ENCODE data around the gene NCAPG2.
"Not testable (repeated sequence)": the region's sequence is repeated elsewhere in the genome, so short reads cannot be mapped to it uniquely, and the experiment has no call there.

NCAPG2 gene

DNA sequence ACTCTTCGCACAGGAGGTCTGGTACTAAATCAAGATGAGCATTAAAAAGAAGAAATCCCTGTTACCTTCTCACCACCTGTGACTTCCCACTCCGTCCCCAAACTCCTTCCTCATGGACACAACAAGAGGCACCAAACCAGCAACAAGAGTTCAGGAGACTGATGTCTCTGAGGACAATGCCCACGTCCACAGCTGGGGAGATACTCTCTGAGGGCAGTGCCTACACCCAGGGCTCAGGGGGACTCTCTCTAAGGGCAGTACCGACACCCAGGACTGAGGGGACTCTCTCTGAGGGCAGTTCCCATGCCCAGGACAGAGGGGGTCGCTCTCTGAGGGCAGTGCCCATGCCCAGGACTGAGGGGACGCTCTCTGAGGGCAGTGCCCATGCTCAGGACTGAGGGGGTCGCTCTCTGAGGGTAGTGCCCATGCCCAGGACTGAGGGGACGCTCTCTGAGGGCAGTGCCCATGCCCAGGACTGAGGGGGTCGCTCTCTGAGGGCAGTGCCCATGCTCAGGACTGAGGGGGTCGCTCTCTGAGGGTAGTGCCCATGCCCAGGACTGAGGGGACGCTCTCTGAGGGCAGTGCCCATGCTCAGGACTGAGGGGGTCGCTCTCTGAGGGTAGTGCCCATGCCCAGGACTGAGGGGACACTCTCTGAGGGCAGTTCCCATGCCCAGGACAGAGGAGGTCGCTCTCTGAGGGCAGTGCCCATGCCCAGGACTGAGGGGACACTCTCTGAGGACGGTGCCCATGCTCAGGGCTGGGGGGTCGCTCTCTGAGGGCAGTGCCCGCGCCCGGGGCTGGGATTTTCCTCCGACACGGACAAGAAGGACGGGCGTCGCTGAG lies 703 bp downstream of the NCAPG2 start:
- DNase-seq: not testable (repeated sequence)

DNA sequence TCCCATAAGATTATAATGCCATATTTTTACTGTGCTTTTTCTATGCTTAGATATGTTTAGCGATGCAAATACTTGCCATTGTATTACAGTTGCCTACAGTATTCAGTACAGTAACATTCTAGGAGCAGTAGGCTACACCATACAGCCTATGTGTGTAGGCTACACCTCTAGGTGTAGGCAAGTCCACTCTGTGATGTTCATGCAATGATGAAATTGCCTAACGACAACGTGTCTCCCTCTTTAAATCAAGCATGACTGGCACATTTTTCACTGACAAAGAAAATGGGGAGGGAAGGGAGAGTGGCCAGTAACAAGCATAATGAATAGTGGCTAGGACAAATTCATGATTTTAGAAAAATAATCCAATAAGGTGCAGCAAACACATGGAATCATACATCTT lies 1.7 kb downstream of the NCAPG2 start:
- DNase-seq: no peak

DNA sequence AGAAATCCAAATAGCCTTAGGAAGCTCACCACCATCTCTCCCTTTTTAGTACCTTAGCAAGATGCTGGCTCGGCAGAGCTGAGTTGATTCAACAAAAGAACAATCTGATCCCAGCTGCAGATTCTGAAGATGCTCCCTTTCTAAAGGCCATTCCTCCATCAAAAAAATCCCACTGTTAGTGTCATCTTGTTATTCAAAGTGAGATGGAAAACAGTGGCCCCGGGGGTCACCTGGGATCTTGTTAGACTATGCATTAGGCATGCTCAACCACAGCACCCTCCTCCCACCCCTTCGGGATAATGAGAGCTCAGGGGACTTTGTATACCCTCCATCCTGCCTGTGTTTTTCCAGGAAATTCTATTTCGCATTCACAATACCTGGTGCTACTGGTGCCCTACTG lies 2.4 kb downstream of the NCAPG2 start:
- no peak for DNase-seq

DNA sequence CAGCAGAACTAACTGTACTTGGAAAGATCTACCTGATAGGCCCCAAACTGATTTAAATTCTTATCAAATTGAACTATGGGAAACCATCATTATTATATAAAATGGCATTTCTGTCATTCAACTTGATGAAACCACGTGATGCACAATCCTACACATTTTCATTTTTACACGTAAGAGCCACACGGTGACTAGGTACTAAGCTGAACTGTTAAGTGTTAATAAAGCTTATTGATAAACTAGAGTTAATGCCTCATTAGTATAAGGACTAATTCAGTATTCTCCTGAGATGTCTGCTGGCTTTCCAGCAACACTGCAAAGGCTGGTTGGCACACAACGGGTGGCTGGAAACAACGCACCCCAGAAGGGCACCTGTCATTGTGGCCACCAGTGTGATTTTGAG lies 4.6 kb downstream of the NCAPG2 start:
- DNase-seq: no peak

DNA sequence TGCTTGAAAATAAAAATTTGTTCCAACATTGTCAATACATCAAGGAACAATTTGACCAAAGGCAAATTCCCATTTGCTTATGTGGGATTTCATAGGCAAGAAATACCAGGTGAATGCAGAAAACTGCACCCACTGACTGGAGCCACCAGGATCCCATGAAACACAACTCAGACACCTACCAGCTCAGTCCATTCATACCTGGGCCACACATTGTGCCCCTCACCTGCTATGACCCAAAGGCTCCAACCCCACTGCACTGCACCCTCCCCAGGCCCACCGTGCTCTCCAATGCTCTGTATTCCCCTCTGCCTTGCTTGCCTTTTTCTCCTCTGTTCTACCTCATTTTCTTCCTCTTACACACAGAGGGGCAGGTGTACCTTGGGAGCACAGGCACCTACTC lies 5.3 kb downstream of the NCAPG2 start:
- no peak for DNase-seq

DNA sequence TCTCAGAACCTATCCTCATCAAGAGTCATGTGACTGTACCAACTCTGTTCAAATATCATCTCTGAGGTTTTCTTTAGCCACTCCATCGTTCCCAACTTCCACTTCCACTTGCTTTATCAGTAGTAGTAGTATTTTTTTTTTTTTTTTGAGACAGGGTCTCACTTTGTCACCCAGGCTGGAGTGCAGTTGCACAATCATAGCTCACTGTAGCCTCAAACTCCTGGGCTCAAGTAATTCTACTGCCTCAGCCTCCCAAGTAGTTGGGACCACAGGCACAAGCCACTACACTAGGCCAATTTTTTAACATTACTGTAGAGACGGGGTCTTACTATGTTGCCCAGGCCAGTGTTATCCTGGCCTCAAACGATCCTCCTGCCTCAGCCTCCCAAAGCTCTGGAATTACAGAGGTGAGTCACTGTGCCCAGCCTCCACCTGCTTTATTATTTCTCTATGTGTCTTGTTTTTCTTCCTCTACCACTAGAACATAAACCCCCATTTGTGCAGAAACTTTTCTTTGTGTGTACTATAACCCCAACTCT lies 5.9 kb downstream of the NCAPG2 start:
- no peak for DNase-seq

DNA sequence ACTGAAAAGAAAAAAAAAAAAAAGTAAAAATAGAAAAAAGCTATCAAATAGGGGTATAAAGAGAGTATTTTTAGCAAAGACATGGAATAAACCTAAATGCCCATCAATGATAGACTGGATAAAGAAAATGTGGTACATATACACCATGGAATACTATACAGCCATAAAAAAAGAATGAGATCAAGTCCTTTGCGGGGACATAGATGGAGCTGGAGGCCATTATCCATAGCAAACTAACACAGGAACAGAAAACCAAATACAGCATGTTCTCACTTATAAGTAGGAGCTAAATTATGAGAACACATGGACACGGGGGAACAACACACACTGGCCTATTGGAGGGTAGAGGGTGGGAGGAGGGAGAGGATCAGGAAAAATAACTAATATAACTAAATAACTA lies 7.0 kb downstream of the NCAPG2 start:
- not testable (repeated sequence) for DNase-seq

DNA sequence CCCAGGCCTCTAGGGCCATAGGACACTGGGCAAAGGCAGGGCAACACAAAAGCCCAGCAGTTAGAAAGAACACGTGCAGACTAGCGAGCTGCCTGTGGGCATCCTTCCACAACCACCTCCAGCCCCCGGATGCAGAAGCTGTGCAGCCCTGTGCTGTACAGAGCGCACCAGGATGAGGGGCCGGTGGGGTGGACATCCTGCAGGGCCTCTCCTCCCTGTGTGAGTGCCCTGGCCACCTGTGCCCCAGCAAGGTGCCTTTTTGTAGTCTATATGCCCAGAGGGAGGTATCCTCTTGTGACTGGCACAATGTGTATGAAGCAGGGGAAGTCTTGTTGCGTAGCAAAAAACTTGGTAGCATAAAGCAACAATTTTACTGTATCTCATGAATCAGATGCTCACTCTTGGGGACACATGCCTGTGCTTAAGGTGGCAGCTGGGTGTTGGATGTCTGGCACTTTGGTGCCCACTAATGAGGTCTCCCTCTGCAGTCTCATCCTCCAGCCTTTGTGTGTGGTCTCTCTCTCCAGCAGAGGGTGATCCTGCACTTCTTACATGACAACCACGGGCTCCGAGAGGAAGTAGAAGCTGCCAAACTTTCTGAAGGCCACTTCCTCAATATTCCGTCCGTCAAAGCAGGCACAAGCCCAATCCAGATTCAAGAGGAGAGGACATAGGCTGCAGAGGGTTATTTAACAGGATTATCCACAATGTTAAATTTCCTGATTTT lies 8.7 kb downstream of the NCAPG2 start:
- DNase-seq: peak; percentile 60

DNA sequence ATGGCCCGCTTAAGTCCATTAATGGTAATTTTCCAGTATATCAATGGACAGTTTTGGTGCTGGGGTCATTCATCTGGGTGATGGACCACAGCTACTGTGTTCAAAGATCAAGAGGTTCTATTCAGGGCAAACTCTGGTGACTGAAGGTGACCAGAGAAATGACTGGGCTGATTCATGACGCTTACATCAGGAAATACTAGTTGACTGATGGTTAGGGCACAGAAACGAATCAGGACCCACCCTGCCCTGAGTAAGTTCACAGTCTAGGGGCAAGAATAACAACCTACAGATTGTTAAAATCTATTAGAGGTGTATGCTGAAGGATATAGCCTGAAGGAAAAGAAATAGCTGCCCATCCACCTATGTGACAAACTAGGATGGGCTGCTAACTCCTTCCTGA lies 9.5 kb downstream of the NCAPG2 start:
- no peak for DNase-seq

DNA sequence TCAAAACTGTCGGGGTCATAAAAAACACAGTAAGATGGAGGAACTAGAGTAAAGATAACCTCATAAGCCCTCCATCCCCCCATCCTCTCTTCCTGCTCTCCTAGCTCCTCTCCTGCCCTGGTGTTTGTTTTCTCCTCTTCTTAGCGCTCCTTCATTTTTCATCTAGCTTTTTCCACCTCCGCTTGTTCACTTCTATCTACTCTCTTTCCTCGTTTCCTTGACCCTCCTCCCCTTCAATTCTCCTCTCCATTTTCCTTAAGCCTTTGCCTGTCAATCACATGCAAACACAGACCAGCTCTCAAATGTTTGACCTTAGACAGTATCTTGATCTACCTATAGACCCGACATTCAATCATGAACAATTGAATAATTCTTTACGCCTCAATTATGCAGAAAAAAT lies 10.0 kb downstream of the NCAPG2 start:
- DNase-seq: no peak

DNA sequence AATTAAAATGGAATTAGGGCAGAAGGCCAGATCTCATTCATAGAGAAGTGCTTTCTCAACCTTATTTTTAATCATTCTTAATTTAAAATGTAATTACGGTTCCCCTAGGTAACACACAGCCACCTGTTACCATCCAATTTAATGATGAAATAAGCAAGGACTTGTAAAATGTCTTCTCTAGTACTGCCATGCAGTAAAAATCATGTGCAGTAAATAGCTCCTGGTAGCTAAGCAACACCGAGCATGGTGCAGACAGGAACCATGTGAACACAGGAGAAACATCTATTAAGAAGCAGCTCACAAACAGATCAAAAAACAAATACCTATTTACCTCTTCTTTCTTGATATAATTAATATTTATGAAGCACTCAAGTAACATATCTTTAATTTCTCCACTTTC lies 15.1 kb downstream of the NCAPG2 start:
- no peak for DNase-seq

DNA sequence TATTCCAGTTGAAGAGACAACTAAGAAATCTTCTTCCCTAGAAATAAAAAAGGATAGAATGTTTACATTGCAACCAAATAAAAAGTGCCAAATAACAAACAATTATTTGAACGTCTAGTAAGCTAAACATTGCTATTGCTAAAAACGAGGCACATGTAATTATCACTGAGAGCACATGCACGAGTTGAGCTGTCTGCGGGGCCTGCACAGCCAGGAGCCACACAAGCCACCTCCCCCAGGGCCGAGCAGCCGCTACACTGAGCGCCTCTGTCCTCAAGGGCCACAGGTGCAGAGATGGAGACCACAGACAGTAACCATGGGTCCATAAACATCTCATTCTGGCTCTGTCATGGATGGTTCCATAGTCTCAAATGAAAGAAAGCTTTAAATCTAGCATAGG lies 17.2 kb downstream of the NCAPG2 start:
- no peak for DNase-seq

DNA sequence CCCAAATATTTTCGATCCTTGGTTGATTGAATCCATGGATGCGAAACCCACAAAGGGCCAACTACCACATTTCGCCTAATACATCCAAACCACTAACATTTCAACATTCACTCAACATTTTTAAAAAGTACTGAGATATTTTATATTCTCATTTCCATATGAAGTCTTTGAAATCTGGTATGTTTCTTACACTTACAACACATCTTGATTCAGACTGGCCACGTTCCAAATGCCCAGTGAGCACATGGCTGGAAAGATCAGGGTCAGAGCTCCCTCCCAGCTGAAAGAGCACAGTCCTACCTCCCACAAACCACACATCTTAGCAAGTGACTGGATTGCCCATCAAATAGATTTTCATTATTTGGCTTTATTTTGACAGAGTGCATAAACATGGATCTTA lies 18.9 kb downstream of the NCAPG2 start:
- DNase-seq: no peak

DNA sequence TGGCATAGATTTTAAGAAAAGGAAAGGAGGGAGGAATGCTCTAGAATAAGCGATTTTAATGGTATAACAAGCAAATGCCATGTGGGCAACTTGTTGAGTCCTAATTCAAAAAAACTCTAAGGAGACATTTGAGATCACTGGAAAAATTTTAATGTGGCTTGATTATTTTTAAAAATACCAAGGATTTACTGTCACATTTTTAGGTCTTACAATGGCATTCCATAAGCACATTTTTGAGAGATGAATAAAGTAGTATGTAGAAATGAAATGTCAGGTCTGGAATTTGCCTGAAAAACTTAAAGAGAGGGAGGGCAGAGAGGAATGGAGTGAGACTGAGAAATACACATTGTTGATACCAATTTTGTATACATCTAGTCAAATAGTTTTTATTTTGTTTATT lies 20.3 kb downstream of the NCAPG2 start:
- DNase-seq: no peak

DNA sequence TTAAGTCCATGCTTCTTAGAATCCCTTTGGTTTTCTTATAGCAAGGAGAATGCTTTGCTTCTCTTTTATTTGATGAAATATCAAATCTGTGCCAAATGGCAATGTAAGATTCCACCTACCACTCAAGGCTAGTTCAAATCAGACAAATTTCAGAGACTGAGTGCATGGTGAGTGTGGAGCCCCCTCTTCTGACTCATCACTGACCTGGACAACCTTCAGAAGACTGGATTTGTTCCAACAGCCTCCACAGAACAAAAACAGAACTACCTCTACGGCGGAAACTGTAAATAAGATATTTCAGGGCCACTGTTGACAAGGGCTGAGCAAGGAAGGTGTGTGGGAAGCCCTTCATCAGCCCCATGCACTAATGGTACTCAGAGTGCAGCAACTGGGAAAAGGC lies 21.1 kb downstream of the NCAPG2 start:
- no peak for DNase-seq

DNA sequence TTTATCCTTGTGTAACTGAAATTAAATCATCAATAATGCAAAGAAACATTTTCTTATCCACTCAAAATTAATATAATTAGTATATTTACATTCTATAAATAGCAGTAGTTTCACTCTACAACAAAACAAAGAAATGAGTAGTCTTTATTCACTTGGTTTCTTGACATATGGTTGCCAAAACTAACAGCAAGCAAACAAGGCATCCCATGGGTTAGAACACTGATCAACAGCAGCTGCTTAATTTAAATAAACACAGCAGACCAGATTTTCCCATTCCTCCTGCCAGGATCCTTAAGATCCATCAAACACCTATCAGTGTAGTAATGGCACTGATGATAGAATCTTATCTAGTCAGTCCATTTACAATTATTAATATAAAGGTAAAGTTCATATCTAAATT lies 22.1 kb downstream of the NCAPG2 start:
- no peak for DNase-seq

DNA sequence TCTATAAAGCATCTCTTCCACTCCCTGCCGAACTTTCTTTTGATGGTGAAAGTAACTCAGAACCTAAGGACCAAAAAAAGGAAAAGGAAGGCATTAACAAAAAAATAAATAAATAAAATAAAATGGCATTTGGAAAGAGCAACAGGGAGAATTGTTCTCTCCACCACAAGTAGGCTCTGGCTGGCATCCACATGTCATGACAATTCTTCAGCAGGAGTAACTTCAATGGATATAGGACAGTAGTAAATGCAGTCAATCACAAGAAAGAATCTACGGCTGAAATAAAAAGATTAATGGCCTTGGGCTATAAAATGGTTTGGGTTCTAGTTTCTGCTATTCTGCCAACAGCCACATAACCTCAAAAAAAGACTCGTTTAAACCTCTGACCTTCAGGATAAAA lies 23.9 kb downstream of the NCAPG2 start:
- DNase-seq: no peak

DNA sequence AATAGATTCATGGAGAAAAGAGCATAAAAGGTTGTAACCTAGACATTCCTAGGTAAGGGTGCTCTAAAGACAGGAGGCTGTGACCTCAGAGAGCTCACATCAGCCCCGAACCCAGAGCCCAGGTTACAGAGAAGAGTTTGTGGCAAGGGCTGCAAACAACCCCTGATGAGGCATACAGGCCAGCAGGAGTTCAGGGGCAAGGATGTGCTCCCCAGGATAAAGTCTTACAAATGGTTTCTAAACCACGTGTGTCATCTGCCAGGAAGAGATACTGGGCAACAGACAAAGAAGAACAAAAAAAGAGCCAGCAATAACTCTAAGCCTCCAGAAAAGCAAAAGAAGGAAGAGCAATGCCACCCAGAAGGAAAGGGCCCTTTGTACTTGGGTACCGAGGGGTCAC lies 27.7 kb downstream of the NCAPG2 start:
- no peak for DNase-seq

DNA sequence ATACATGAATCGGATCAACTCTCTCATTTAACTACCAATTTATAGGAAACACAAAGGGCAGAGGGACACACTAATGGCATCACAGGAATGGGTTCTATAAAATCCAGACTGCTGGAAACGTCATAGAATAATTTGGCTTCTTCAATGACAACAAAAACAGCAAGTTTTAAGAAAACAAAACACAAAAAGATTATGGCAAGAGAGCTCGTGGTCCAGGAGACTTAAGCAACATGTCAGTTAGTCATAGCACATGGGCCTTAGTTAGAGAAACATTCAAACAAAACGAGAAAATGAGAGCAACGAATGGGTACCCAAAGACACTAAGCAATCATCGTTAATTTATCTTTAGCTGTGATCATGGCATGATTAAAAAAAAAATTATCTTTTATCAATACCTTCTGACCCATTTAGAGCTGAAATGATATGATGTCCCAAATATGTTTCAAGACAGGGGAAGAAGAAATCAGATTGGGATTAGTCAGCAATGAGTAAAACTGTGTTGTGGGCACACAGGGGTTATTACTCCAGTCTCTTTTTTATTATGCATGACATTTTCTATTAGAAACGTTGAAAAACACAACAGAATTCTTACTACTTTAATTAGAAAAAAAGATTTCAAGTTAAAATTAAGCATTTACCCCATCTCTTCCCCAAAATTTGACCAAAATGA lies 28.3 kb downstream of the NCAPG2 start:
- no peak for DNase-seq

DNA sequence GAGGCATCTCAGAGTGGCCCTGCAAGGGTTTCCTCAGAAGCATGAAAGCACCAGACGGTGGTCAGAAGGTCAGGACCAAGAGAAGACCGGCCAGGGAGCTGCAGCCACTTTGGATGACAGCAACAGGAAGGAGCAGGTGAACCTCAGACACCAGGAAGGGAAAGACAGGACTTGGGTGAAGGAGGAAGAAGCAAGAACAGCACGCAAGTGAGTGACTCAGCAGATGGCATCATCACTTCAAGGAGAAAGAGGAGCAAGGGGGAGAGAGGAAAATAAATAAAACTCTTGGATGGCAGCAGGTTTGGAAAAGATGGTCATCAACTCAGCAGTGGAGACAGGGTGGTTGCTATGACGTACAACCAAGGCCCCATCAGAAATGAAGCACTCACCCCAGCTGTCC lies 31.6 kb downstream of the NCAPG2 start:
- no peak for DNase-seq

DNA sequence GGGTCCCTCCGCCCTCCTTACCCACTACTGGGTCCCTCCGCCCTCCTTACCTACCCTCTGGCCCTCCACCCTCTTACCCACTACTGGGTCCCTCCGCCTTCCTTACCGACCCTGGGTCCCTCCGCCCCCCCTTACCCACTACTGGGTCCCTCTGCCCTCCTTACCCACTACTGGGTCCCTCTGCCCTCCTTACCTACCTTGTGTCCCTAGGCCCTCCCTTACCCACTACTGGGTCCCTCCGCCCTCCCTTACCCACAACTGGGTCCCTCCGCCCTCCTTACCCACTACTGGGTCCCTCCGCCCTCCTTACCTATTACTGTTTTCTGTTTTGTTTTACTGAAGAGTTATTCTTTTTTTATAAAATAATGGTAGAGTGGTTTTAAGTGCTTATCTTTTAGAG lies 36.5 kb downstream of the NCAPG2 start:
- DNase-seq: not testable (repeated sequence)

DNA sequence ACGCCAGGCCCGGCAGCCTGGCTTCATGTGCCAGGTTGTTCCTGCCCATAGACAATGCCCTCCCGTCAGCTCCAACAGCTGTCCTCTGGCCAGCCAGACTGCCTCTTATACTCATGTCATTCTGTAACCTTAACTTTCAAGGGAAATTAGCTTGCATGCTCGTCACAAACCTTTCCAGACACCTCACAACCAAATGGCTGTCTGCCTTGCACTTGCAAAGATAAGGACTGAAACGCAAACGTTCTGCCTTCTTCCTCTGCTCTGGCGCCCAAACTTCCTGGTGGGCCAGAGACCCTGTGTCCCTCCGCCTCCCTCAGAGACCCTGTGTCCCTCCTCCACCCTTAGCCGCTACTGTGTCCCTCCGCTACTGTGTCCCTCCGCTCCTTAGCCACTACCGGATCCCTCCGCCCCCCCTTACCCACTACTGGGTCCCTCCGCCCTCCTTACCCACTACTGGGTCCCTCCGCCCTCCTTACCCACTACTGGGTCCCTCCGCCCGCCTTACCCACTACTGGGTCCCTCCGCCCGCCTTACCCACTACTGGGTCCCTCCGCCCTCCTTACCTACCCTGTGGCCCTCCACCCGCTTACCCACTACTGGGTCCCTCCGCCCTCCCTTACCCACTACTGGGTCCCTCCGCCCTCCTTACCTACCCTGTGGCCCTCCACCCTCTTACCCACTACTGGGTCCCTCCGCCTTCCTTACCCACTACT lies 37.5 kb downstream of the NCAPG2 start:
- DNase-seq: not testable (repeated sequence)

DNA sequence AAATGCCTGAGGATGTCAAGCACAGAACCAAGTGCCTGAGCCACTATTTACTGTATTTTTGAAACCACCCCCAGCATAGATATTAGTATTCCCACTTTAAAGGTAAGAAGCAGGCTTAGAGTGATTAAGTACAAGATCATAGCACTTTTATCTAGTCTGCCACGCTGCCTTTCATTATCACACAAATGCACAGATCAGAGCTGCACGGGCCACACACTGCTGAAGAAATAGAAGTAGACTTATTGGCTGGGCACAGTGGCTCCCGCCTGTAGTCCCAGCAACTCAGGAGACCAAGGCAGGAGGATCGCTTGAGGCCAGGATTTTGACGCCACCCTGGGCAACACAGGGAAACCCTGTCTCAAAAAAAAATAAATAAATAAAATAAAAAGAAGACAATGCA lies 38.2 kb downstream of the NCAPG2 start:
- DNase-seq: no peak
